Erythroblast (primary cell): Measurements from ENCODE around the gene KIRREL3.
A peak's percentile ranks its signal among the peaks of the same experiment; 100 is the strongest.

Experiments
- DNase-seq, 2 experiments: peaks; one replicate each; lab custom pipeline; 2025; lab: John Stamatoyannopoulos, UW
- GATA1 ChIP-seq: IDR thresholded peaks from 2 replicates; pipeline ENCODE4 v1.6.1; 2011; ENCODE audit warnings: low read depth, mild to moderate bottlenecking, control low read depth, low read length, moderate library complexity
- POLR2A ChIP-seq: IDR thresholded peaks from 2 replicates; pipeline ENCODE4 v1.6.1; 2011; ENCODE audit warnings: mild to moderate bottlenecking, low read length

Gene KIRREL3

GRCh38 chr11:126461996-126462395 lies 538.6 kb downstream of the KIRREL3 start:
- DNase-seq: no peak
- TF ChIP-seq GATA1 (no peak), POLR2A (no peak)

- TF ChIP-seq GATA1: no peak
- TF ChIP-seq POLR2A: no peak
- no peak for DNase-seq
Observed at GRCh38 chr11:126461096-126461440, 539.5 kb downstream of the KIRREL3 start.

- no peak for DNase-seq
- TF ChIP-seq POLR2A (no peak), GATA1 (no peak)
Observed at GRCh38 chr11:126460417-126461095, 540.0 kb downstream of the KIRREL3 start.

GRCh38 chr11:126459691-126460281 lies 540.8 kb downstream of the KIRREL3 start:
- TF ChIP-seq GATA1: no peak
- no peak for TF ChIP-seq POLR2A
- DNase-seq: no peak

GRCh38 chr11:126457817-126458216 lies 542.8 kb downstream of the KIRREL3 start:
- TF ChIP-seq GATA1 (no peak), POLR2A (no peak)
- DNase-seq: no peak

GRCh38 chr11:126456783-126457542 lies 543.6 kb downstream of the KIRREL3 start:
- no peak for DNase-seq
- TF ChIP-seq GATA1 (no peak), POLR2A (no peak)

- DNase-seq: no peak
- TF ChIP-seq GATA1: no peak
- TF ChIP-seq POLR2A: no peak
Observed at GRCh38 chr11:126456089-126456488, 544.5 kb downstream of the KIRREL3 start.

- TF ChIP-seq POLR2A (no peak), GATA1 (no peak)
- no peak for DNase-seq
Observed at GRCh38 chr11:126452241-126453101, 548.1 kb downstream of the KIRREL3 start.

GRCh38 chr11:126451211-126451802 lies 549.3 kb downstream of the KIRREL3 start:
- TF ChIP-seq POLR2A: no peak
- no peak for TF ChIP-seq GATA1
- DNase-seq: peak in 1 of 2 experiments; percentile 6

- peak in 1 of 2 experiments; percentile 30 for DNase-seq
- TF ChIP-seq POLR2A (no peak), GATA1 (no peak)
Observed at GRCh38 chr11:126450806-126451205, 549.8 kb downstream of the KIRREL3 start.

GRCh38 chr11:126450198-126450597 lies 550.4 kb downstream of the KIRREL3 start:
- TF ChIP-seq GATA1 (no peak), POLR2A (no peak)
- no peak for DNase-seq

GRCh38 chr11:126446581-126446980 lies 554.0 kb downstream of the KIRREL3 start:
- DNase-seq: no peak
- no peak for TF ChIP-seq GATA1
- TF ChIP-seq POLR2A: no peak

GRCh38 chr11:126444072-126444471 lies 556.5 kb downstream of the KIRREL3 start:
- DNase-seq: no peak
- no peak for TF ChIP-seq GATA1
- TF ChIP-seq POLR2A: no peak
